Measurements from ENCODE around the gene PDE6G. TPM values are rescaled to one million over a fixed set of nuclear protein-coding genes. Genes with fewer than 3 reads are reported as not detected.
A peak's percentile ranks its signal among the peaks of the same experiment; 100 is the strongest.

PDE6G gene
- total and polyA plus RNA-seq, 2 experiments from 2014 or later: 0.37 to 0.87 TPM

- WGBS (ENCODE audit: low lambda C conversion rate, missing lambda C conversion rate): under 1% methylated on average over 69 of the region's 102 CpGs
- DNase-seq (ENCODE audit: low spot score): peak; percentile 98
- H3K27me3 ChIP-seq: no peaks in the 10 kb centered on the region
- no peaks in the 10 kb centered on the region for H3K9me2 ChIP-seq (replicated peaks; ENCODE audit: insufficient read depth)
- no peaks in the 10 kb centered on the region for H3K36me3 ChIP-seq (replicated peaks; ENCODE audit: insufficient read depth, low read depth)
- H3K79me2 ChIP-seq: peaks cover 70% of the 10 kb centered on the region
- peak within 1 kb of the TSS; percentile 97 for H3K27ac ChIP-seq
- no peaks in the 10 kb centered on the region for H3K9me3 ChIP-seq (ENCODE audit: low read depth)
- peaks cover 13% of the 10 kb centered on the region for H4K20me1 ChIP-seq (ENCODE audit: insufficient read depth, poor library complexity, severe bottlenecking)
- H3K4me1 ChIP-seq (ENCODE audit: insufficient read depth): peaks cover 18% of the 10 kb centered on the region
- H3K4me3 ChIP-seq: peak within 1 kb of the TSS; percentile 88
- H3K4me2 ChIP-seq: peak within 1 kb of the TSS; percentile 94
- peak within 1 kb of the TSS; percentile 82 for H2AFZ ChIP-seq
- TF ChIP-seq, protein P1, sequence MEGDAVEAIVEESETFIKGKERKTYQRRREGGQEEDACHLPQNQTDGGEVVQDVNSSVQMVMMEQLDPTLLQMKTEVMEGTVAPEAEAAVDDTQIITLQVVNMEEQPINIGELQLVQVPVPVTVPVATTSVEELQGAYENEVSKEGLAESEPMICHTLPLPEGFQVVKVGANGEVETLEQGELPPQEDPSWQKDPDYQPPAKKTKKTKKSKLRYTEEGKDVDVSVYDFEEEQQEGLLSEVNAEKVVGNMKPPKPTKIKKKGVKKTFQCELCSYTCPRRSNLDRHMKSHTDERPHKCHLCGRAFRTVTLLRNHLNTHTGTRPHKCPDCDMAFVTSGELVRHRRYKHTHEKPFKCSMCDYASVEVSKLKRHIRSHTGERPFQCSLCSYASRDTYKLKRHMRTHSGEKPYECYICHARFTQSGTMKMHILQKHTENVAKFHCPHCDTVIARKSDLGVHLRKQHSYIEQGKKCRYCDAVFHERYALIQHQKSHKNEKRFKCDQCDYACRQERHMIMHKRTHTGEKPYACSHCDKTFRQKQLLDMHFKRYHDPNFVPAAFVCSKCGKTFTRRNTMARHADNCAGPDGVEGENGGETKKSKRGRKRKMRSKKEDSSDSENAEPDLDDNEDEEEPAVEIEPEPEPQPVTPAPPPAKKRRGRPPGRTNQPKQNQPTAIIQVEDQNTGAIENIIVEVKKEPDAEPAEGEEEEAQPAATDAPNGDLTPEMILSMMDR (IDR thresholded peaks at IDR 0.05; ENCODE audit: poor library complexity): no peak
- TF ChIP-seq EZH2phosphoT487 (IDR thresholded peaks at IDR 0.05; ENCODE audit: low read depth, severe bottlenecking, unreplicated experiment): no peak
- no peak for TF ChIP-seq EZH2 (IDR thresholded peaks at IDR 0.05; ENCODE audit: borderline replicate concordance)
Measured at GRCh38 chr17:81702934-81703746, 46.8 kb upstream of the PDE6G start, which contains the start of gene MRPL12. TSS of gene MRPL12 (plus strand) at chr17:81703367. CDS start at chr17:81703502, 135 bp downstream.

GRCh38 chr17:81701288-81702071 lies 45.1 kb upstream of the PDE6G start:
- Histone ChIP-seq H3K4me2 (peak overlapping the region; percentile 94), H3K36me3 (replicated peaks; ENCODE audit: insufficient read depth, low read depth) (no peaks in the 10 kb centered on the region)

GRCh38 chr17:81700353-81701287 lies 44.3 kb upstream of the PDE6G start:
- no peaks in the 10 kb centered on the region for H3K9me2 ChIP-seq (replicated peaks; ENCODE audit: insufficient read depth)
- peaks cover 18% of the 10 kb centered on the region for H3K4me1 ChIP-seq (ENCODE audit: insufficient read depth)
- peaks cover 16% of the 10 kb centered on the region for H4K20me1 ChIP-seq (ENCODE audit: insufficient read depth, poor library complexity, severe bottlenecking)
- DNase-seq (ENCODE audit: low spot score): no peak
- no peaks in the 10 kb centered on the region for H3K9me3 ChIP-seq (ENCODE audit: low read depth)
- H3K4me2 ChIP-seq: peak overlapping the region; percentile 94
- no peak overlapping the region for H3K4me3 ChIP-seq
- 96% methylated on average over 20 of the region's 25 CpGs for WGBS (ENCODE audit: low lambda C conversion rate, missing lambda C conversion rate)
- H3K27me3 ChIP-seq: no peaks in the 10 kb centered on the region
- H3K36me3 ChIP-seq (replicated peaks; ENCODE audit: insufficient read depth, low read depth): no peaks in the 10 kb centered on the region
- H3K27ac ChIP-seq: no peak overlapping the region
- TF ChIP-seq, protein P1 (IDR thresholded peaks at IDR 0.05; ENCODE audit: poor library complexity): no peak
- TF ChIP-seq EZH2phosphoT487 (IDR thresholded peaks at IDR 0.05; ENCODE audit: low read depth, severe bottlenecking, unreplicated experiment) (no peak), EZH2 (IDR thresholded peaks at IDR 0.05; ENCODE audit: borderline replicate concordance) (no peak)
- no peak overlapping the region for H2AFZ ChIP-seq
- peaks cover 79% of the 10 kb centered on the region for H3K79me2 ChIP-seq

More at GRCh38 chr17:81701288-81702071, 45.1 kb upstream of the PDE6G start:
- 86% methylated on average over 23 of the region's 23 CpGs for WGBS (ENCODE audit: low lambda C conversion rate, missing lambda C conversion rate)
- Histone ChIP-seq H3K9me2 (replicated peaks; ENCODE audit: insufficient read depth) (no peaks in the 10 kb centered on the region), H3K27ac (peak overlapping the region; percentile 97), H3K27me3 (no peaks in the 10 kb centered on the region), H3K9me3 (ENCODE audit: low read depth) (no peaks in the 10 kb centered on the region), H2AFZ (no peak overlapping the region), H3K4me3 (peak overlapping the region; percentile 72), H4K20me1 (ENCODE audit: insufficient read depth, poor library complexity, severe bottlenecking) (peaks cover 16% of the 10 kb centered on the region), H3K4me1 (ENCODE audit: insufficient read depth) (peaks cover 18% of the 10 kb centered on the region), H3K79me2 (peaks cover 79% of the 10 kb centered on the region)
- TF ChIP-seq, protein P1 (IDR thresholded peaks at IDR 0.05; ENCODE audit: poor library complexity): peak; percentile 9
- TF ChIP-seq EZH2 (IDR thresholded peaks at IDR 0.05; ENCODE audit: borderline replicate concordance): no peak
- peak; percentile 40 for DNase-seq (ENCODE audit: low spot score)

Measured in hepatocyte (in vitro differentiated cells).